GM19099 (cell line): ENCODE results near the gene IFIT1B.

Source experiments
- POLR2A ChIP-seq: IDR thresholded peaks from 3 replicates; pipeline ENCODE4 v1.6.1; 2011; ENCODE audit warnings: low read depth; ENCODE audit not compliant: insufficient read length; ENCODE audit errors: extremely low read depth

Gene IFIT1B

DNA sequence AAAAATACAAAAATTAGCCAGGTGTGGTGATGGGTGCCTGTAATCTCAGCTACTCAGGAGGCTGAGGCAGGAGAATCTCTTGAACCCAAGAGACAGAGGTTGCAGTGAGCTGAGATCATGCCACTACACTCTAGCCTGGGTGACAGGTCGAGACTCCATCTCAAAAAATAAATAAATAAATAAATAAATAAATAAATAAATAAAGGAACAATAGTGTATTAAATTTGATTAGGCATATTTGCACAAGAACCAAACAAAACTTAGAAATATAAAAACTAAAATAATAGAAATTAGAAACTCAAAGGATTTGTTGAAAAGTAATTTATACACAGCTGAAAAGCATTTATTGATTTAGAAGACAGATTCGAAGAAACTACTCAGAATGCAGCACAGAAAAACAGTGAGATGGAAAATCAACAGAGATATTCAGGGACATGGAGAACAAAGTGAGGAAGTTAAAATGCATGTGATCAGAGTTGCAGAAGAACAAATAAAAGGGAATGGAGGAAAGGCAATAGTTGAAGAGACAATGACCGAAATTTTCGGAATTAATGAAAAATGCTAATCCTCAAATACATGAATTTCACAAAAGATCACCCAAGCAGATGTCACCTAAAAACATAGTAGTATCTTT is 32.4 kb upstream of the IFIT1B start:
- no peak for TF ChIP-seq POLR2A

- no peak for TF ChIP-seq POLR2A
These were observed 31.2 kb upstream of the IFIT1B start for GRCh38 chr10:89346405-89347254.

- no peak for TF ChIP-seq POLR2A
These were observed 30.0 kb upstream of the IFIT1B start for GRCh38 chr10:89347701-89348457.

GRCh38 chr10:89348481-89348880 is 29.4 kb upstream of the IFIT1B start:
- TF ChIP-seq POLR2A, result no peak

- TF ChIP-seq POLR2A, result no peak
These were observed 28.9 kb upstream of the IFIT1B start for GRCh38 chr10:89348975-89349374.

DNA sequence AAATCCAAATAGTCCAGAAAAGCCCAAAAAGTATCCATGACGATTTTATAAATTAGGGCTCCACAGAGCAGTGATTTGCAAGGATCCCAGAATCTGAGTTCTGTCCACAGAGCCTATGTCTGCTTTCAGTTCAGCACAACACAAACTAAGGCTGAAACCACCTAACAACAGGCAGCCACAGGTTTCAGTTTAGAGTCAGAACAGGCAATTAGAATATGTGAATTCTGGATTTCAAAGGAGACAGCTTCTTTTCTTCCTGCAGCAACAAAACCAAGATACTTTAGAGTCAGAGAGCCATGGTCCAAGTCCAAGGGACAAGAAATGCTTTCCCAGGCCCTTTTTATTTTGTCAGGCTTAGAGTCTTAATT is 26.5 kb upstream of the IFIT1B start:
- no peak for TF ChIP-seq POLR2A

- TF ChIP-seq POLR2A, result no peak
These were observed 25.9 kb upstream of the IFIT1B start for GRCh38 chr10:89351780-89352597.

DNA sequence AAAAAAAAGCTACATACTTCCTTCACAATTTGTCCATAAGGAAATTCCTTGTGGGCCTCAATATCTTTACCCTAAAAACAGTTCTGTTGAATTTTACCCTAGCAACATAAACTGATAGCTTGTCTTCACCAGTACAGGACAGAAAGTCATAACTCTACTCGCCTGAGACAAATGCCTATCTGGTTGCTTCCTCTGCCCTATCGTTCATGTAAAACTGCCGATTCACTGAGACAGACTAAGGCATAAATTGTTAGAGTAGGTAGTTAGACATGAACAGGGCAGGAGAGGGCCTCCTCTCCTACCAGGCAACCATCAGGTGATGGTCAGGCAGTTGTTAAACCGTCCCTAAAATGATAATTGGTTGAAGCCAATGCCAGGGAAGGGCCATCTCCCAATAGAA is 25.1 kb upstream of the IFIT1B start:
- TF ChIP-seq POLR2A, result no peak

- no peak for TF ChIP-seq POLR2A
These were observed 22.4 kb upstream of the IFIT1B start for GRCh38 chr10:89355394-89355931.

- TF ChIP-seq POLR2A, result no peak
These were observed 20.8 kb upstream of the IFIT1B start for GRCh38 chr10:89357096-89357495.

GRCh38 chr10:89357975-89358374 is 19.9 kb upstream of the IFIT1B start:
- TF ChIP-seq POLR2A, result no peak

- TF ChIP-seq POLR2A, result no peak
These were observed 17.7 kb upstream of the IFIT1B start for GRCh38 chr10:89360157-89360556.

- TF ChIP-seq POLR2A, result no peak
These were observed 14.9 kb upstream of the IFIT1B start for GRCh38 chr10:89362929-89363328.

DNA sequence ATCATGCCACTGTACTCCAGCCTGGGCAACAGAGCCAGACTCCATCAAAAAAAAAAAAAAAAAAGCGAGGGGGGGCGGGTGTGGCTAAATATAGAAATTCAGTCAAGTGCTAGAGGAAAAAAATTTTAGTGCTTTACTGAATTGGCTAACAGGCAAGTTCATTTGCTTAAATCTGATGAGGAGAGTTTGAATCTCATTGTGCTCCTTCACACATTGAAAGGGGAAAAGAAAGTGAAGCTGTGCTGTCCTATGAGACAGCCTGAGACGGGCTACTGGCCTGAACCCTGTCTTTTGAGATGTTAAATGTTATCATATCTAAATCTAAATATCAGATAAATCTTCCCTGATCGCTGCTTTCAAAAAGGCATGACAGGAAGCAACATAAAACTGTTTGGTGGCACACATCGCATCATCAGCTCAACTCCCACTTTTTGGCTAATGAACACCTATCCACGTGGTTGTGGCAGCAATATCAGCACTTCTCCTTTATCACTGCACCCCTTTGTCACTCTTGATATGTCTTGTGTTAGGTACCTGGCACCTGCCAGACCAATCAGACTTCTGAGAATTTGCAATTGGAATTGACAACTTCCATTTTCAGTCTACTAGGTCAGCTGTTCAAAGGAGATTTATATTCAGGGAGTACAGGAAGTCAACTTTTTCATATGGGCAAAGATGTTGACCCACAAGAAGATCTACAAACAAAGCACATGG is 14.0 kb upstream of the IFIT1B start:
- TF ChIP-seq POLR2A, result no peak
